GM12892 (cell line): Measurements from ENCODE around the gene ADISSP.

ENCODE experiments used
- POLR2A ChIP-seq: IDR thresholded peaks from 2 replicates; pipeline ENCODE4 v1.6.1; 2011; ENCODE audit warnings: low read depth, low read length, control low read depth
- POLR2AphosphoS5 ChIP-seq: IDR thresholded peaks from 2 replicates; pipeline ENCODE4 v1.6.1; 2011; ENCODE audit warnings: low read depth, low read length, control low read depth
- TAF1 ChIP-seq: IDR thresholded peaks from 2 replicates; pipeline ENCODE4 v1.6.1; 2011; ENCODE audit warnings: low read depth, mild to moderate bottlenecking, control low read depth, low read length, borderline replicate concordance

GRCh38 chr20:3811467-3812258, 44.1 kb upstream of the ADISSP start:
- TF ChIP-seq POLR2AphosphoS5 (no peak), POLR2A (no peak), TAF1 (no peak)
